Smooth muscle cell (in vitro differentiated cells): ENCODE data around the gene NHLRC4. TPM values are rescaled to one million over a fixed set of nuclear protein-coding genes. Genes with fewer than 3 reads are reported as not detected.

Experiments
- DNase-seq: peaks from one replicate; lab custom pipeline; 2025; ENCODE audit not compliant: unreplicated experiment; lab: John Stamatoyannopoulos, UW
- H2AFZ ChIP-seq: fragments of 200-600 bp; sonication (generic); 2 replicates; pipeline ENCODE4 v1.6.0; 2016; ENCODE audit warnings: antibody characterized with exemption, low read depth, mild to moderate bottlenecking
- H3F3A ChIP-seq: fragments of 200-600 bp; sonication (generic); 2 replicates; pipeline ENCODE4 v1.6.0; 2017; ENCODE audit warnings: antibody characterized with exemption, low read depth
- H3K27ac ChIP-seq: fragments of 200-600 bp; sonication (generic); 2 replicates; pipeline ENCODE4 v1.5.1; 2016; ENCODE audit warnings: low read depth, mild to moderate bottlenecking
- H3K27me3 ChIP-seq: fragments of 200-600 bp; sonication (generic); 2 replicates; pipeline ENCODE4 v1.6.1; 2016; ENCODE audit warnings: low read depth, mild to moderate bottlenecking
- H3K36me3 ChIP-seq: fragments of 200-600 bp; sonication (generic); 2 replicates; pipeline ENCODE4 v1.5.1; 2016; ENCODE audit warnings: low read depth
- H3K4me1 ChIP-seq: fragments of 200-600 bp; sonication (generic); 2 replicates; pipeline ENCODE4 v1.5.1; 2016; ENCODE audit warnings: low read depth
- H3K4me2 ChIP-seq: fragments of 200-600 bp; sonication (generic); 2 replicates; pipeline ENCODE4 v1.6.0; 2016; ENCODE audit warnings: mild to moderate bottlenecking
- H3K4me3 ChIP-seq: fragments of 200-600 bp; sonication (generic); 2 replicates; pipeline ENCODE4 v1.5.1; 2016; ENCODE audit warnings: mild to moderate bottlenecking
- H3K79me2 ChIP-seq: fragments of 200-600 bp; sonication (generic); 2 replicates; pipeline ENCODE4 v1.6.0; 2016; ENCODE audit warnings: low read depth, mild to moderate bottlenecking
- H3K9ac ChIP-seq: fragments of 200-600 bp; sonication (generic); 2 replicates; pipeline ENCODE4 v1.6.0; 2016; ENCODE audit warnings: low read depth
- H3K9me3 ChIP-seq: fragments of 200-600 bp; sonication (generic); replicated peaks from 2 replicates; pipeline ENCODE4 v1.5.1; 2016; ENCODE audit warnings: low read depth
- H4K20me1 ChIP-seq: fragments of 200-600 bp; sonication (generic); 2 replicates; pipeline ENCODE4 v1.6.0; 2016; ENCODE audit warnings: low read depth
- CTCF ChIP-seq: fragments of 200-600 bp; sonication (generic); IDR thresholded peaks from 2 replicates; pipeline ENCODE4 v1.5.1; 2017; ENCODE audit warnings: borderline replicate concordance, mild to moderate bottlenecking, antibody characterized with exemption; ENCODE audit not compliant: insufficient read depth, poor library complexity, severe bottlenecking
- WGBS: methylation state at CpG from one replicate; pipeline ENCODE4 v1.1.7; 2016; ENCODE audit warnings: low lambda C conversion rate; 5-methylcytosine and 5-hydroxymethylcytosine counted together
- polyA plus RNA-seq: library from polyadenylated mRNA; unstranded; fragments of >200 nt; fragmentation: Nextera tagmentation; extraction: Ambion mirVana; gene quantifications from 2 replicates; pipeline ENCODE4 v1.2.1, GENCODE V29; 2016
- total RNA-seq: library from RNA; depleted of rRNA; stranded (reverse); fragments of >200 nt; gene quantifications from 2 replicates; pipeline ENCODE4 v1.2.3, GENCODE V29; 2014

Gene NHLRC4
- total and polyA plus RNA-seq, 2 experiments from 2014 or later = 0.18 to 0.85 TPM

GRCh38 chr16:568401-569258, 1.8 kb downstream of the NHLRC4 start:
- Histone ChIP-seq H3K79me2 (peaks cover 13% of the 10 kb centered on the region), H3F3A (no peaks in the 10 kb centered on the region), H3K9me3 (no peaks in the 10 kb centered on the region), H4K20me1 (peaks cover 16% of the 10 kb centered on the region), H3K9ac (no peak overlapping the region), H3K27me3 (no peaks in the 10 kb centered on the region), H3K4me1 (peaks cover 19% of the 10 kb centered on the region), H2AFZ (peak overlapping the region; percentile 85), H3K27ac (peak overlapping the region; percentile 52), H3K4me3 (peak overlapping the region; percentile 97), H3K36me3 (no peaks in the 10 kb centered on the region), H3K4me2 (peak overlapping the region; percentile 97)
- TF ChIP-seq CTCF = no peak
- no peak for DNase-seq
- WGBS = 78% methylated on average over 8 of the region's 11 CpGs

- peak within 1 kb of the TSS; percentile 97 for H3K4me3 ChIP-seq
- WGBS = 6% methylated on average over 22 of the region's 87 CpGs
- peak; percentile 47 for DNase-seq
- H2AFZ ChIP-seq = peak within 1 kb of the TSS; percentile 85
- no peaks in the 10 kb centered on the region for H3F3A ChIP-seq
- TF ChIP-seq CTCF = no peak
- peaks cover 13% of the 10 kb centered on the region for H3K79me2 ChIP-seq
- H3K27ac ChIP-seq = peak within 1 kb of the TSS; percentile 52
- H3K4me1 ChIP-seq = peaks cover 19% of the 10 kb centered on the region
- H3K36me3 ChIP-seq = no peaks in the 10 kb centered on the region
- peak within 1 kb of the TSS; percentile 90 for H3K9ac ChIP-seq
- no peaks in the 10 kb centered on the region for H3K27me3 ChIP-seq
- peak within 1 kb of the TSS; percentile 99 for H3K4me2 ChIP-seq
- H3K9me3 ChIP-seq = no peaks in the 10 kb centered on the region
- peaks cover 18% of the 10 kb centered on the region for H4K20me1 ChIP-seq
Measured at GRCh38 chr16:569445-570254, 2.8 kb downstream of the NHLRC4 start, which contains the start of gene PIGQ. PIGQ (plus strand) TSS chr16:569968; CDS start chr16:574075, 4,107 bp downstream.

GRCh38 chr16:572865-573650, 6.3 kb downstream of the NHLRC4 start:
- H2AFZ ChIP-seq = no peak overlapping the region
- peaks cover 18% of the 10 kb centered on the region for H4K20me1 ChIP-seq
- no peak for TF ChIP-seq CTCF
- no peaks in the 10 kb centered on the region for H3K36me3 ChIP-seq
- DNase-seq = no peak
- no peaks in the 10 kb centered on the region for H3F3A ChIP-seq
- no peaks in the 10 kb centered on the region for H3K9me3 ChIP-seq
- H3K27ac ChIP-seq = no peak overlapping the region
- WGBS = 95% methylated on average over 27 of the region's 27 CpGs
- no peak overlapping the region for H3K4me3 ChIP-seq
- peaks cover 5% of the 10 kb centered on the region for H3K4me1 ChIP-seq
- no peak overlapping the region for H3K4me2 ChIP-seq
- no peaks in the 10 kb centered on the region for H3K27me3 ChIP-seq
- peaks cover 13% of the 10 kb centered on the region for H3K79me2 ChIP-seq
- no peak overlapping the region for H3K9ac ChIP-seq
